Liver (tissue), 9 donors: ENCODE results near the gene PNMA1. TPM values are rescaled to one million over a fixed set of nuclear protein-coding genes. Genes with fewer than 3 reads are reported as not detected.

Source experiments
- DNase-seq: peaks from one replicate; pipeline ENCODE4 v3.0.0-alpha.2; 2017; ENCODE audit warnings: low spot score
- H3K27ac ChIP-seq, 2 donors: one replicate each; pipeline ENCODE4 v1.7.0; 2013; ENCODE audit warnings: inconsistent platforms in 2 of 2, low read length in 2 of 2, control low read depth in 1 of 2, low read depth in 1 of 2, mild to moderate bottlenecking in 1 of 2
- H3K27me3 ChIP-seq, 4 donors: one replicate each; pipeline versions ENCODE4 v1.6.1 to v1.7.0; 2013; ENCODE audit warnings: low read length in 3 of 4, inconsistent platforms in 1 of 4, mild to moderate bottlenecking in 1 of 4, moderate library complexity in 1 of 4; ENCODE audit not compliant: control insufficient read depth in 4 of 4, insufficient read depth in 4 of 4
- H3K36me3 ChIP-seq, 4 donors: one replicate each; pipeline versions ENCODE4 v1.6.1 to v1.7.0; 2013; ENCODE audit warnings: low read length in 3 of 4, mild to moderate bottlenecking in 3 of 4, low read depth in 1 of 4, moderate library complexity in 1 of 4; ENCODE audit not compliant: control insufficient read depth in 4 of 4, insufficient read depth in 3 of 4
- H3K4me1 ChIP-seq, 4 donors: one replicate each; pipeline versions ENCODE4 v1.6.1 to v1.7.0; 2013; ENCODE audit warnings: low read length in 3 of 4, mild to moderate bottlenecking in 3 of 4, moderate library complexity in 1 of 4; ENCODE audit not compliant: control insufficient read depth in 4 of 4, insufficient read depth in 4 of 4
- H3K4me3 ChIP-seq, 3 donors: one replicate each; pipeline versions ENCODE4 v1.6.1 to v1.7.0; 2013; ENCODE audit warnings: low read length in 3 of 3, control low read depth in 1 of 3, low read depth in 1 of 3, mild to moderate bottlenecking in 1 of 3
- H3K9ac ChIP-seq, 2 donors: one replicate each; pipeline ENCODE4 v1.7.0; 2013; ENCODE audit warnings: low read length in 2 of 2, mild to moderate bottlenecking in 2 of 2, moderate library complexity in 2 of 2, control low read depth in 1 of 2, low read depth in 1 of 2
- H3K9me3 ChIP-seq, 4 donors: one replicate each; pipeline versions ENCODE4 v1.6.1 to v1.7.0; 2013; ENCODE audit warnings: low read length in 3 of 4; ENCODE audit not compliant: control insufficient read depth in 4 of 4
- EGR1 ChIP-seq, 2 donors: IDR thresholded peaks; 2 replicates each; pipeline ENCODE4 v1.6.1; 2016 to 2018; ENCODE audit warnings: antibody characterized with exemption in 2 of 2, low read depth in 2 of 2
- FOXA1 ChIP-seq: IDR thresholded peaks from 2 replicates; pipeline ENCODE4 v1.6.1; 2016; ENCODE audit warnings: antibody characterized with exemption
- FOXA2 ChIP-seq: IDR thresholded peaks from 2 replicates; pipeline ENCODE4 v1.6.1; 2016; ENCODE audit warnings: antibody characterized with exemption
- GABPA ChIP-seq, 2 donors: IDR thresholded peaks in 1 of 2; conservative IDR thresholded peaks in 1 of 2; 2 replicates each; pipeline ENCODE4 v1.6.1; 2016; ENCODE audit warnings: antibody characterized with exemption in 2 of 2, mild to moderate bottlenecking in 1 of 2, moderate library complexity in 1 of 2
- HNF4A ChIP-seq, 2 donors: conservative IDR thresholded peaks; 2 replicates each; pipeline ENCODE4 v1.6.1; 2016; ENCODE audit warnings: antibody characterized with exemption in 2 of 2, mild to moderate bottlenecking in 2 of 2
- HNF4G ChIP-seq: IDR thresholded peaks from 2 replicates; pipeline ENCODE4 v1.6.1; 2016; ENCODE audit warnings: antibody characterized with exemption
- JUND ChIP-seq, 2 donors: IDR thresholded peaks; 2 replicates each; pipeline ENCODE4 v1.6.1; 2016; ENCODE audit warnings: antibody characterized with exemption in 2 of 2
- RAD21 ChIP-seq, 2 donors: IDR thresholded peaks; 2 replicates each; pipeline ENCODE4 v1.6.1; 2016; ENCODE audit warnings: antibody characterized with exemption in 2 of 2, mild to moderate bottlenecking in 2 of 2
- RXRA ChIP-seq, 2 donors: IDR thresholded peaks; 2 replicates each; pipeline ENCODE4 v1.6.1; 2017 to 2018; ENCODE audit warnings: antibody characterized with exemption in 2 of 2, mild to moderate bottlenecking in 1 of 2
- SP1 ChIP-seq: IDR thresholded peaks from 2 replicates; pipeline ENCODE4 v1.6.1; 2018; ENCODE audit warnings: antibody characterized with exemption, mild to moderate bottlenecking
- TAF1 ChIP-seq: conservative IDR thresholded peaks from 2 replicates; pipeline ENCODE4 v1.6.1; 2016; ENCODE audit warnings: antibody characterized with exemption, mild to moderate bottlenecking
- YY1 ChIP-seq: IDR thresholded peaks from 2 replicates; pipeline ENCODE4 v1.6.1; 2016; ENCODE audit warnings: antibody characterized with exemption, mild to moderate bottlenecking
- WGBS: extraction: QIAGEN DNeasy Blood & Tissue Kit; methylation state at CpG from one replicate; pipeline ENCODE4 v1.1.7; 2013; 5-methylcytosine and 5-hydroxymethylcytosine counted together
- polyA plus RNA-seq, 2 donors: library from polyadenylated mRNA; stranded (reverse) in 1 of 2; unstranded in 1 of 2; fragments of 200-250 nt in 1 of 2; fragments of >200 nt in 1 of 2; fragmentation: Nextera tagmentation in 1 of 2; extraction: Ambion mirVana in 1 of 2; gene quantifications; one replicate each; pipeline versions ENCODE4 v1.2.1 to v1.2.3, GENCODE V29; 2013 to 2015
- total RNA-seq, 2 donors: library from RNA; depleted of rRNA; stranded (reverse); fragments of >200 nt; gene quantifications; one replicate each; pipeline ENCODE4 v1.2.3, GENCODE V29; 2014
- TF ChIP-seq, protein P1 (sequence below): IDR thresholded peaks from 2 replicates; pipeline ENCODE4 v1.6.1; 2016; ENCODE audit warnings: antibody characterized with exemption
- TF ChIP-seq, protein P2 (sequence below): IDR thresholded peaks from 2 replicates; pipeline ENCODE4 v1.6.1; 2016; ENCODE audit warnings: antibody characterized with exemption
- TF ChIP-seq, protein P3 (sequence below): fragments of 150-350 bp; IDR thresholded peaks from 2 replicates; pipeline ENCODE4 v1.5.1; 2017; ENCODE audit warnings: improper control_type of control experiment, low read depth, low read length; ENCODE audit not compliant: missing input control
- TF ChIP-seq, protein P4 (sequence below): IDR thresholded peaks from 2 replicates; pipeline ENCODE4 v1.6.1; 2016; ENCODE audit warnings: antibody characterized with exemption, mild to moderate bottlenecking
- donor health status: healthy.
- donor health status: healthy.
- donor health status: healthy.
- donor health status: healthy.
- donor health status: healthy.

PNMA1 gene
- total and polyA plus RNA-seq, 4 donors, result 2.3 to 10.4 (median 3.4) TPM

DNA sequence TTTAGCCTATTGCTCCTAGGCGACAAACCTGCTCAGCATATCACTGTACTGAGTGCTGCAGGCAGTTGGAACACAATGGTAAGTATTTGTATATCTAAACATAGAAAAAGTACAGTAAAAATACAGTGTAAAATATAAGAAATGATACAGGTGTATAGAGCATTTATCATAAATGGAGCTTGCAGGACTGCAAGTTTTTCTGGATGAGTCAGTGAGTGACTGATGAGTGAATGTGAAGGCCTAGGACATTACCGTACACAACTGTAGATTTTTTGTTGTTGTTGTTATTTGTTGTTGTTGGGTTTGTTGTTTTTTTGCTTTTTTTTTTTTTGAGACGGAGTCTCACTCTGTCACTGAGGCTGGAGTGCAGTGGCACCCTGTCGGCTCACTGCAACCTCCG lies 33.4 kb downstream of the PNMA1 start:
- no peak for TF ChIP-seq HNF4G
- TF ChIP-seq, protein P1, sequence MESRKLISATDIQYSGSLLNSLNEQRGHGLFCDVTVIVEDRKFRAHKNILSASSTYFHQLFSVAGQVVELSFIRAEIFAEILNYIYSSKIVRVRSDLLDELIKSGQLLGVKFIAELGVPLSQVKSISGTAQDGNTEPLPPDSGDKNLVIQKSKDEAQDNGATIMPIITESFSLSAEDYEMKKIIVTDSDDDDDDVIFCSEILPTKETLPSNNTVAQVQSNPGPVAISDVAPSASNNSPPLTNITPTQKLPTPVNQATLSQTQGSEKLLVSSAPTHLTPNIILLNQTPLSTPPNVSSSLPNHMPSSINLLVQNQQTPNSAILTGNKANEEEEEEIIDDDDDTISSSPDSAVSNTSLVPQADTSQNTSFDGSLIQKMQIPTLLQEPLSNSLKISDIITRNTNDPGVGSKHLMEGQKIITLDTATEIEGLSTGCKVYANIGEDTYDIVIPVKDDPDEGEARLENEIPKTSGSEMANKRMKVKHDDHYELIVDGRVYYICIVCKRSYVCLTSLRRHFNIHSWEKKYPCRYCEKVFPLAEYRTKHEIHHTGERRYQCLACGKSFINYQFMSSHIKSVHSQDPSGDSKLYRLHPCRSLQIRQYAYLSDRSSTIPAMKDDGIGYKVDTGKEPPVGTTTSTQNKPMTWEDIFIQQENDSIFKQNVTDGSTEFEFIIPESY, result no peak
- TF ChIP-seq FOXA1, result no peak
- no peak for TF ChIP-seq FOXA2
- no peak for TF ChIP-seq JUND (IDR thresholded peaks at IDR 0.05)
- TF ChIP-seq EGR1 (IDR thresholded peaks at IDR 0.05; ENCODE audit: low read depth in 2 of 2), result no peak
- TF ChIP-seq, protein P2, sequence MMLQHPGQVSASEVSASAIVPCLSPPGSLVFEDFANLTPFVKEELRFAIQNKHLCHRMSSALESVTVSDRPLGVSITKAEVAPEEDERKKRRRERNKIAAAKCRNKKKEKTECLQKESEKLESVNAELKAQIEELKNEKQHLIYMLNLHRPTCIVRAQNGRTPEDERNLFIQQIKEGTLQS, result no peak
- TF ChIP-seq SP1, result no peak
- TF ChIP-seq RXRA (IDR thresholded peaks at IDR 0.05), result no peak
- no peak for DNase-seq
- Histone ChIP-seq H3K4me3 (no peak overlapping the region), H3K4me1 (no peaks in the 10 kb centered on the region), H3K9me3 (no peaks in the 10 kb centered on the region), H3K27me3 (no peaks in the 10 kb centered on the region), H3K36me3 (no peaks in the 10 kb centered on the region), H3K27ac (no peak overlapping the region), H3K9ac (no peak overlapping the region)
- 97% methylated on average over 5 of the region's 5 CpGs for WGBS

DNA sequence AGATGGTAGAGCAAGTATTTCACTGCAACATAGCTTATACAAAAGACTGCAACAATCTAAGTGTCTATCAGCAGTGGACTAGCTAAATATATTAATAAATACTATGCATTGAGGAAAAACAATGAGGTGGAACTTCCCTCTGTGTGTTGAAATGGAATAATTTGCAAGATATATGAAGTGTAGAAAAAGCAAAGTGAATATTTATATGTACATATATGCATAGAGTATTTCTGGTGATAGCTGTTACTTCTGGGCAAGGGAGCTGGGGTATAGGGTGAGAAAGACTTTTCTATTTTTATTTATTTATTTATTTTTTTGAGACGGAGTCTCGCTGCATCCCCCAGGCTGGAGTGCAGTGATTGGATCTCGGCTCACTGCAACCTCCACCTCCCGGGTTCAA lies 35.5 kb downstream of the PNMA1 start:
- H3K9ac ChIP-seq, result no peak overlapping the region
- no peak overlapping the region for H3K27ac ChIP-seq
- H3K4me1 ChIP-seq, result no peaks in the 10 kb centered on the region
- 98% methylated on average over 4 of the region's 4 CpGs for WGBS
- no peak for TF ChIP-seq TAF1
- no peak for TF ChIP-seq GABPA (IDR thresholded peaks at IDR 0.05 in 1 of 2, conservative IDR thresholded peaks at IDR 0.05 in 1 of 2)
- TF ChIP-seq FOXA1, result no peak
- TF ChIP-seq FOXA2, result no peak
- TF ChIP-seq EGR1 (IDR thresholded peaks at IDR 0.05; ENCODE audit: low read depth in 2 of 2), result no peak
- TF ChIP-seq, protein P3, sequence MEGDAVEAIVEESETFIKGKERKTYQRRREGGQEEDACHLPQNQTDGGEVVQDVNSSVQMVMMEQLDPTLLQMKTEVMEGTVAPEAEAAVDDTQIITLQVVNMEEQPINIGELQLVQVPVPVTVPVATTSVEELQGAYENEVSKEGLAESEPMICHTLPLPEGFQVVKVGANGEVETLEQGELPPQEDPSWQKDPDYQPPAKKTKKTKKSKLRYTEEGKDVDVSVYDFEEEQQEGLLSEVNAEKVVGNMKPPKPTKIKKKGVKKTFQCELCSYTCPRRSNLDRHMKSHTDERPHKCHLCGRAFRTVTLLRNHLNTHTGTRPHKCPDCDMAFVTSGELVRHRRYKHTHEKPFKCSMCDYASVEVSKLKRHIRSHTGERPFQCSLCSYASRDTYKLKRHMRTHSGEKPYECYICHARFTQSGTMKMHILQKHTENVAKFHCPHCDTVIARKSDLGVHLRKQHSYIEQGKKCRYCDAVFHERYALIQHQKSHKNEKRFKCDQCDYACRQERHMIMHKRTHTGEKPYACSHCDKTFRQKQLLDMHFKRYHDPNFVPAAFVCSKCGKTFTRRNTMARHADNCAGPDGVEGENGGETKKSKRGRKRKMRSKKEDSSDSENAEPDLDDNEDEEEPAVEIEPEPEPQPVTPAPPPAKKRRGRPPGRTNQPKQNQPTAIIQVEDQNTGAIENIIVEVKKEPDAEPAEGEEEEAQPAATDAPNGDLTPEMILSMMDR, result no peak
- TF ChIP-seq HNF4G, result no peak
- TF ChIP-seq JUND (IDR thresholded peaks at IDR 0.05), result no peak
- TF ChIP-seq, protein P2, result no peak
- TF ChIP-seq, protein P4, sequence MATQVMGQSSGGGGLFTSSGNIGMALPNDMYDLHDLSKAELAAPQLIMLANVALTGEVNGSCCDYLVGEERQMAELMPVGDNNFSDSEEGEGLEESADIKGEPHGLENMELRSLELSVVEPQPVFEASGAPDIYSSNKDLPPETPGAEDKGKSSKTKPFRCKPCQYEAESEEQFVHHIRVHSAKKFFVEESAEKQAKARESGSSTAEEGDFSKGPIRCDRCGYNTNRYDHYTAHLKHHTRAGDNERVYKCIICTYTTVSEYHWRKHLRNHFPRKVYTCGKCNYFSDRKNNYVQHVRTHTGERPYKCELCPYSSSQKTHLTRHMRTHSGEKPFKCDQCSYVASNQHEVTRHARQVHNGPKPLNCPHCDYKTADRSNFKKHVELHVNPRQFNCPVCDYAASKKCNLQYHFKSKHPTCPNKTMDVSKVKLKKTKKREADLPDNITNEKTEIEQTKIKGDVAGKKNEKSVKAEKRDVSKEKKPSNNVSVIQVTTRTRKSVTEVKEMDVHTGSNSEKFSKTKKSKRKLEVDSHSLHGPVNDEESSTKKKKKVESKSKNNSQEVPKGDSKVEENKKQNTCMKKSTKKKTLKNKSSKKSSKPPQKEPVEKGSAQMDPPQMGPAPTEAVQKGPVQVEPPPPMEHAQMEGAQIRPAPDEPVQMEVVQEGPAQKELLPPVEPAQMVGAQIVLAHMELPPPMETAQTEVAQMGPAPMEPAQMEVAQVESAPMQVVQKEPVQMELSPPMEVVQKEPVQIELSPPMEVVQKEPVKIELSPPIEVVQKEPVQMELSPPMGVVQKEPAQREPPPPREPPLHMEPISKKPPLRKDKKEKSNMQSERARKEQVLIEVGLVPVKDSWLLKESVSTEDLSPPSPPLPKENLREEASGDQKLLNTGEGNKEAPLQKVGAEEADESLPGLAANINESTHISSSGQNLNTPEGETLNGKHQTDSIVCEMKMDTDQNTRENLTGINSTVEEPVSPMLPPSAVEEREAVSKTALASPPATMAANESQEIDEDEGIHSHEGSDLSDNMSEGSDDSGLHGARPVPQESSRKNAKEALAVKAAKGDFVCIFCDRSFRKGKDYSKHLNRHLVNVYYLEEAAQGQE, result no peak
- no peak for TF ChIP-seq SP1
- no peak for TF ChIP-seq HNF4A (conservative IDR thresholded peaks at IDR 0.05)
- no peak for TF ChIP-seq RXRA (IDR thresholded peaks at IDR 0.05)
- TF ChIP-seq RAD21 (IDR thresholded peaks at IDR 0.05), result no peak
- TF ChIP-seq YY1, result no peak
- peaks cover 0 to 3% (median 0%) of the 10 kb centered on the region in 4 donors for H3K36me3 ChIP-seq
- DNase-seq, result no peak
- H3K4me3 ChIP-seq, result no peak overlapping the region
- H3K27me3 ChIP-seq, result no peaks in the 10 kb centered on the region
- no peaks in the 10 kb centered on the region for H3K9me3 ChIP-seq
